ENCODE measurements around the gene DPH1.

DPH1 gene

GRCh38 chr17:2070241-2071023 is 40.5 kb downstream of the DPH1 start:
- no peaks in the 10 kb centered on the region for H4K20me1 ChIP-seq (ENCODE audit: control insufficient read depth, insufficient read depth, low read depth, low read length)
- TF ChIP-seq, protein P1, sequence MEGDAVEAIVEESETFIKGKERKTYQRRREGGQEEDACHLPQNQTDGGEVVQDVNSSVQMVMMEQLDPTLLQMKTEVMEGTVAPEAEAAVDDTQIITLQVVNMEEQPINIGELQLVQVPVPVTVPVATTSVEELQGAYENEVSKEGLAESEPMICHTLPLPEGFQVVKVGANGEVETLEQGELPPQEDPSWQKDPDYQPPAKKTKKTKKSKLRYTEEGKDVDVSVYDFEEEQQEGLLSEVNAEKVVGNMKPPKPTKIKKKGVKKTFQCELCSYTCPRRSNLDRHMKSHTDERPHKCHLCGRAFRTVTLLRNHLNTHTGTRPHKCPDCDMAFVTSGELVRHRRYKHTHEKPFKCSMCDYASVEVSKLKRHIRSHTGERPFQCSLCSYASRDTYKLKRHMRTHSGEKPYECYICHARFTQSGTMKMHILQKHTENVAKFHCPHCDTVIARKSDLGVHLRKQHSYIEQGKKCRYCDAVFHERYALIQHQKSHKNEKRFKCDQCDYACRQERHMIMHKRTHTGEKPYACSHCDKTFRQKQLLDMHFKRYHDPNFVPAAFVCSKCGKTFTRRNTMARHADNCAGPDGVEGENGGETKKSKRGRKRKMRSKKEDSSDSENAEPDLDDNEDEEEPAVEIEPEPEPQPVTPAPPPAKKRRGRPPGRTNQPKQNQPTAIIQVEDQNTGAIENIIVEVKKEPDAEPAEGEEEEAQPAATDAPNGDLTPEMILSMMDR (IDR thresholded peaks at IDR 0.05; ENCODE audit: low read depth, low read length, poor library complexity, severe bottlenecking), result no peak
- no peak for TF ChIP-seq EZH2phosphoT487 (IDR thresholded peaks at IDR 0.05; ENCODE audit: borderline replicate concordance, low read length)
- H3F3A ChIP-seq (ENCODE audit: control insufficient read depth, insufficient read depth), result peaks cover 4% of the 10 kb centered on the region; the same call in 1 of the 2 replicates
- no peak overlapping the region for H3K4me3 ChIP-seq (ENCODE audit: low read length)
- H3K27me3 ChIP-seq (ENCODE audit: control insufficient read depth, low read length), result no peaks in the 10 kb centered on the region
- no peak overlapping the region for H3K4me2 ChIP-seq (ENCODE audit: low read length)
- H3K27ac ChIP-seq (ENCODE audit: low read depth, low read length), result no peak overlapping the region
- no peaks in the 10 kb centered on the region for H3K9me3 ChIP-seq (ENCODE audit: control insufficient read depth, insufficient read depth, low read length)
- 0 out of 2 replicates have a peak, but pooled peaks cover 3% of the 10 kb centered on the region for H3K4me1 ChIP-seq (ENCODE audit: control insufficient read depth, low read length)
- H3K36me3 ChIP-seq (ENCODE audit: control insufficient read depth, low read length), result peaks cover 8% of the 10 kb centered on the region; the same call in 1 of the 2 replicates
- no peaks in the 10 kb centered on the region for H3K79me2 ChIP-seq (ENCODE audit: control insufficient read depth, low read length)
- H3K9me2 ChIP-seq (replicated peaks; ENCODE audit: control insufficient read depth, low read length), result no peaks in the 10 kb centered on the region

- Histone ChIP-seq H3K79me2 (ENCODE audit: control insufficient read depth, low read length) (no peaks in the 10 kb centered on the region), H4K20me1 (ENCODE audit: control insufficient read depth, insufficient read depth, low read depth, low read length) (no peaks in the 10 kb centered on the region), H3F3A (ENCODE audit: control insufficient read depth, insufficient read depth) (peaks cover 4% of the 10 kb centered on the region; the same call in 1 of the 2 replicates), H3K27me3 (ENCODE audit: control insufficient read depth, low read length) (no peaks in the 10 kb centered on the region), H3K27ac (ENCODE audit: low read depth, low read length) (no peak overlapping the region), H3K4me1 (ENCODE audit: control insufficient read depth, low read length) (0 out of 2 replicates have a peak, but pooled peaks cover 3% of the 10 kb centered on the region), H3K9me3 (ENCODE audit: control insufficient read depth, insufficient read depth, low read length) (no peaks in the 10 kb centered on the region), H3K36me3 (ENCODE audit: control insufficient read depth, low read length) (peaks cover 7% of the 10 kb centered on the region; the same call in 1 of the 2 replicates), H3K9me2 (replicated peaks; ENCODE audit: control insufficient read depth, low read length) (no peaks in the 10 kb centered on the region), H3K4me3 (ENCODE audit: low read length) (no peak overlapping the region), H3K4me2 (ENCODE audit: low read length) (no peak overlapping the region)
- TF ChIP-seq EZH2phosphoT487 (IDR thresholded peaks at IDR 0.05; ENCODE audit: borderline replicate concordance, low read length), result no peak
These were observed 41.1 kb downstream of the DPH1 start for GRCh38 chr17:2071024-2071385.

DNA sequence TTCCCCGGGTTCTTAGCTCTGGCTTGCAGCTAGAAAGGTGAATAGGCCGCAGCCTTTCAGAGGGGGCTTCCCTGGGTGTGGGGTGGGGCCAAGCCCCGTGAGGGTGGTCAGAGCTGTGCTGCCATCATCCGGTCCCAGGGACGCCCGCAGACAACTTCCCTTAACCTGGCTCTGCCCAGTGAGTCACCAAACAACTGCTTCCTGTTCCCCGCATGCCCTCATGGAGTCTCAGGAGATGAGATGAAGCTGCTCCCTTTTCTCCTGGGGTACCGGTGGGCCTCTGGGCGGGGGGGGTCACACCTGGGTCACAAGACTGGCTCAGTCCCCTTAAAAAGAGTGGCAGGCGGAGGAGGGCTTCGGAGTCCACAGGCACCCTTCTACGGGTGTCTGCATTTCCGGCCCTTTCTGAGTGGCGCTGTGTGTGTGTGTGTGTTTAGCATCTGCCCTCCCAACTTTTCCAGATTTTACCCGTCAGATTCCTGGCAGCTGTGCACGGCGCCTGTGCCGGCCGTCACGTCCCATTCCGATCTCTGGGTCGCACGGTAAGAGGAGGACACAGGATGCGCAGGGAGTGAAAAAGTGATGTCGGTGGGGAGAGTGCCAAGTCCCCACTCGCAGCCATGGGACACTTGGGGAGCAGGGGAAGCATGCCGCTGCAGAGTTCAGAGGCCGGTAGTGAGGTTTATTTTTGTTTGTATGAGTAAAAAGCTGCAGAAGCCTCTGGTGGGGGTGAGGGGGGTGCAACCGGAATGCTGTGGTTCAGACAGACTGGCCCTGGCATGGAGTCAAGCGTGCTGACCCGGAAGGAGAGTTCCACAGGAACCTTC is 41.7 kb downstream of the DPH1 start:
- H4K20me1 ChIP-seq (ENCODE audit: control insufficient read depth, insufficient read depth, low read depth, low read length), result no peaks in the 10 kb centered on the region
- H3K79me2 ChIP-seq (ENCODE audit: control insufficient read depth, low read length), result no peaks in the 10 kb centered on the region
- H3K4me1 ChIP-seq (ENCODE audit: control insufficient read depth, low read length), result 0 out of 2 replicates have a peak, but pooled peaks cover 3% of the 10 kb centered on the region
- no peaks in the 10 kb centered on the region for H3K27me3 ChIP-seq (ENCODE audit: control insufficient read depth, low read length)
- no peaks in the 10 kb centered on the region for H3K9me3 ChIP-seq (ENCODE audit: control insufficient read depth, insufficient read depth, low read length)
- H3K9me2 ChIP-seq (replicated peaks; ENCODE audit: control insufficient read depth, low read length), result no peaks in the 10 kb centered on the region
- no peak overlapping the region for H3K27ac ChIP-seq (ENCODE audit: low read depth, low read length)
- peaks cover 4% of the 10 kb centered on the region; the same call in 1 of the 2 replicates for H3F3A ChIP-seq (ENCODE audit: control insufficient read depth, insufficient read depth)
- H3K4me2 ChIP-seq (ENCODE audit: low read length), result no peak overlapping the region
- TF ChIP-seq, protein P1 (IDR thresholded peaks at IDR 0.05; ENCODE audit: low read depth, low read length, poor library complexity, severe bottlenecking), result no peak
- TF ChIP-seq EZH2phosphoT487 (IDR thresholded peaks at IDR 0.05; ENCODE audit: borderline replicate concordance, low read length), result no peak
- peaks cover 5% of the 10 kb centered on the region; the same call in 1 of the 2 replicates for H3K36me3 ChIP-seq (ENCODE audit: control insufficient read depth, low read length)
- H3K4me3 ChIP-seq (ENCODE audit: low read length), result no peak overlapping the region

All from DOHH2 (cell line).